GM18909 (cell line): Measurements from ENCODE around the gene BPIFA3.
"Not testable (repeated sequence)": the region's sequence is repeated elsewhere in the genome, so short reads cannot be mapped to it uniquely, and the experiment has no call there.

ENCODE experiments used
- ATAC-seq: cut with Tn5 transposase; IDR thresholded peaks from one replicate; pipeline ENCODE4 v1.9.1; 2021; ENCODE audit warnings: mild to moderate bottlenecking; ENCODE audit not compliant: unreplicated experiment, poor library complexity

The BPIFA3 gene

DNA sequence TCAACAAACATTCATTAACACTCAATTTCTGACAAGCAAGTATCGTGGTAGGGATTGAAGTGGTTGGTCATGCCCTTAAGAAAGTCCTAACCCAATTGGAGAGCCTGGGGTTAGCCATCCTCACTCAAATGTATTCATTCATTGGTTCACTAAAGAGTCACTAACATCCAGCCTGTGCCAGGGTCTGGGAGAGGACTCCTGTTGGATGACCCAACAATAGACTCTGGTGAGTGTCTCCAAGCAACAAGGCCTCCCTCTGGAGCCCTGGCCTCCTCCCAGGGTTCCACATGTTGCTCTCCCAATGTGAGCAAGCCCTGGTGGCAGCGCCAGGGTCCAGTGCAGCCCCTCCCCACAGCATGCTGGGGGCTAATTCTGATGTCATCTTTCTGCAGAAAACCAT lies at the start of gene BPIFA3:
BPIFA3 (plus strand) TSS at position 301 of the 400 bp plus-strand sequence. CDS start 185 bp downstream, outside the sequence.
- no peak for ATAC-seq

DNA sequence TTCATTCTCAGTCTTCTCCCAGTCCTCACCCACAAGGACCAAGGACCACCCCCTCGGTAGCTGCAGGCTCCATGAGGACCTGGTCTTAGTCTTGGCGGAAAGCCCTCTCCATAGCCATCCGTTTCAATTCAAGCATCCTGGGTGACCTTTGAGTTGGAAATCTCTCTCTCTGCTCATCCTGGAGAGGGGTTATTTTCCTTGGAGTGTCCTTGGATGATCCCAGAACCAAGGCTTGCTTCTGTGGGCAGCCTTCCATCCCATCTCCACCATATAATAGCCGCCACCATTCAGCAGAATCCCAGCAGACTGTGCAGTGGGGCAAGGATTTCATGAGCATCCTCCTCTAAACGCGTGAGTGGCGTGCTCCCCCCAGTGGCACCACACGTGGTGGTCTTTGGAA lies 49.3 kb upstream of the BPIFA3 start, which contains the start of gene BPIFA2:
BPIFA2 (plus strand) TSS at position 301 of the 400 bp plus-strand sequence. CDS start 987 bp downstream, outside the sequence.
- no peak for ATAC-seq

DNA sequence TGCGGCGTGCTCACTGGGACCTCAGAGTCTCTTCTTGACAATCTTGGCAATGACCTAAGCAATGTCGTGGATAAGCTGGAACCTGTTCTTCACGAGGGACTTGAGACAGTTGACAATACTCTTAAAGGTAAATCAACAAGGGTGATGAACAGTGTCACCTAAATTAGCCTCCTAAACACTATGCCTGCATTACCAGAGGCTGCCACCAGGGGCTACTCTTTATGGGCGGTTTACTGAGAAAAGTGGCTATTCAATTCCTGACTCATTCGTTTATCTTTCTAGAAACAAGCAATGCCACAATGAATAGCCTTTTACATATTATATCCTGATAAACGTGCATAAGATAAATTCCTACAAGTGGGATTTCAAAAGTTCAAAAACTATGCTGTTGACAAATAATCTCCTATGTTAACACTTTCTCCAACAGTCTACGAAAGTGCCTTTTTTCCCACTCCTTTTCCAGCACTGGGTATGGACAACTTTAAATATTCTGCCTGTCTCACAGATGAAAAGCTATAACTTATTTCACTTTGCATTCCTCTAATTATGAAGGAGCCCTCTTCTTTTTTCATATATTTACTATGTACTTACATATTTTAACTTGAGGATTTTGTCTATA lies 47.9 kb upstream of the BPIFA3 start:
- no peak for ATAC-seq

DNA sequence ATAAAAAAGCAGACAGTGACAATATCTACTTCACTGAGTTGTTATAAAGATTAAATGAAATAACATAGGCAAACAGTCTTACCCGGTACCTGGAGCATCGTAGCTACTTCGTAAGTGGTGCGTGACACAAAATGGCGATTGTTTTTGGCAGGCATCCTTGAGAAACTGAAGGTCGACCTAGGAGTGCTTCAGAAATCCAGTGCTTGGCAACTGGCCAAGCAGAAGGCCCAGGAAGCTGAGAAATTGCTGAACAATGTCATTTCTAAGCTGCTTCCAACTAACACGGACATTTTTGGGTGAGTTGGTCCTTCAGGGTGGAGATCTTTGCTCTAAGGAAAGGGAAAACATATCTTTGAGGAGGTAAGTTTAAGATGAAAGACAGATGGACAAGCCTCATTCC lies 44.4 kb upstream of the BPIFA3 start:
- no peak for ATAC-seq

DNA sequence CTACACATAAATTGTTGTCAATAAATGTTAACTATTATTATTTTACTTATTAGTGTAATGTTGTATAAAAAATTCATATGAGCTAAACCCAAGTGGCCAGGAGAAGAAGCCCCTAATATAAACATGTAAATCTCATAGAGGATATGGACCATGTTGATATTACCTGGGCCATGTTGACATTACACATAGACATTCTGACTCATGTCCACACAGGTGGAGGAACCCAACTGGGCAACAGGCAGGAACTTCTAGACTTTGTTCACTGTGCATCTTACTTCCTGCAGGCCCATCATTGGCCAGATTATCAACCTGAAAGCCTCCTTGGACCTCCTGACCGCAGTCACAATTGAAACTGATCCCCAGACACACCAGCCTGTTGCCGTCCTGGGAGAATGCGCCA lies 42.0 kb upstream of the BPIFA3 start:
- ATAC-seq = no peak

DNA sequence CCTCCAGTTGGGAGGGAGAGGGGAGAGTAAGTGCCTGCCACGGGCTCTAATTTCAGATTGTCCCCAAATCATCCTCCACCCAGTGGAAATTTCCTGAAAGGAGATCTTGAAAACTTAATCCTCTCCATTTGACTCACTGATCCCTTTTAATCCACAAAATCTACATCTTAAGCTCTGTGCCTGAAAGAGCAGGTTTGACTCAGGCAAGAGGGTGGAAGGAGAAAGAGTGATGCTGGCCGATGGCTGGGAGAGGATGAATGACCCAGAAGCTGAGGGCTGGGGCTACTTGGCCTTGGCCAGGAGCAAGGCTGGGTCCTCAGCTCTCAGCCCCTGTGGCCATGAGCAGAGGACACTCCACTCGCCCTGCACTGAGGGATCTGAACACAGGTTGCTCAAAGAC lies 41.1 kb upstream of the BPIFA3 start:
- no peak for ATAC-seq

DNA sequence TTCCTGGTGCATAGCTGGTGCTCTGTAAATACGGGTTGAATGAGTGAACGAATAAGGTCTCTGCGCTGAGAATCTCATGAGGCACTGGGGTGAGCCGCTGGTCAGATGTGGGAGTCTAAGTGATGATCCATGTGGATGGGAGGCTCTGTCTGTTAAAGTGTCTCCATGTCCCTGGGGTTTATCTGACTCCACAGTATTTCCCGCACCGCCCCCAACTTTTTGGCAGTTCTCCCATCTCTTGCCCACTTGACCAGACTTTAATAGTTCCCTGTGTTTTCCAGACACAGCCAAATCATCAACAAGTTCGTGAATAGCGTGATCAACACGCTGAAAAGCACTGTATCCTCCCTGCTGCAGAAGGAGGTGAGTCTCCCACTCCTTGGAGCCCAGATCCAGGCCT lies 39.3 kb upstream of the BPIFA3 start:
- ATAC-seq = no peak

DNA sequence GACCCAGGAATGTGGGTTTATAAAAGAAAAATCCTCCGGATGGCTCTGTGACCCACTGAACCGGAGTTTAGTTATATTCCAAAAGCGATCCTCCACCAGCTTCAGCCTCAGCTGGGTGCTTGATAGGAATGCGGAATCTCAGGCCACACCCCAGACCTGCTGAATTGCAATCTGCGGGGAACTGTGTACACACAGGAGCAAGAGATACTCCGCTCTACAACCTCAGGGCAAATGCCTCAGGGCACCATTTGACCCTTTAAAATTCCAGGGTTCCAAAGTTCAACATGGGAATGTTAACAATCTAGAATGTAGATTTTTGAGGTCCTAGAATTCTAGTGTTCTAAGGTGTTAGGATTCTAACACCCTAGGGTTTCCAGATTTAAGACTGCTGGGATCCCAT lies 38.4 kb upstream of the BPIFA3 start:
- no peak for ATAC-seq

DNA sequence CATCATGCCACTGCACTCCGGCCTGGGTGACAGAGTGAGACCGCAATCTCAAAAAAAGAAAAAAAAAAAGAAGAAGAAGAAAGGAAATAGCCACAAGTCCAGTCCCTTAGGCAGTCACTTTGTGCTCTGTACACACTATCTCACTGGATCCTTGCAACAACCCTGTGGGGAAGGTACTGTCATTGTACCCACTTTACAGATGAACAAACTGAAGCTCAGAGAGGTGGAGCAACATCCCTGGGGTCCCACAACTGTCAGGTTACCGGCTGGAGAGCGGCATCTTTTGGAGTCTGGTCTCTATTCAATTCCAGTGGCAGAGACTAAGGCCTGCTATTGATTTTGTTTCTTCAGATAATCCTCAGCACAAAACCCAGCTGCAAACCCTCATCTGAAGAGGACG lies 37.0 kb upstream of the BPIFA3 start:
- no peak for ATAC-seq

DNA sequence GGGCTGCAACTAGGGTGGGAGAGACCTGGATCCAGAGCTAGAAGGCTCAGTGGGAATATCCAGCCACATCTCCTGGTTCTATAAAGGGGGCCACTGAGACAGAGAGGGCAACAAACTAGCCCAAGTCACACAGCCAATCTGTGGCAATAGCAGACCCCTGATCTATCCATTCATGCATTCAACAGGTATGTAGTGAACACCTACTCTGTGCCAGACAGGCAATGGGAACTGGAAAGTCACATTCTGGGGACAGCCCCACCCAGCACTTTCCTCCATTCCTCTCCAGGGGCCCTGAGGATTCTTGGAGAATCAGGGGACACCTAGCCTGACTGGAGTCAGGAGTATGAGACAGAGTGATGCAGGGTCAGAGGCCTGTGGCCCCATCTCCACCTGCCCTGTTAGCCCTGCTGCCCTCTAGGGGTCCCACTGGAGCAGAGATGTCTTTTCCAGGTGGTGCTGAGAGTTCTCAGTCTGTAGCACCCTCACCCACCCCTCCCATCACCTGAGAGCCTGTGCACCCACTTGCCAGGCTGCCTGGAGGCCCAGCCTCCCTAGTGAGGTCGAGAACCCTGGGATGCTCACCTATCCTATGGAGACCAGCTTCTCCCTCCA lies 35.6 kb upstream of the BPIFA3 start:
- no peak for ATAC-seq

DNA sequence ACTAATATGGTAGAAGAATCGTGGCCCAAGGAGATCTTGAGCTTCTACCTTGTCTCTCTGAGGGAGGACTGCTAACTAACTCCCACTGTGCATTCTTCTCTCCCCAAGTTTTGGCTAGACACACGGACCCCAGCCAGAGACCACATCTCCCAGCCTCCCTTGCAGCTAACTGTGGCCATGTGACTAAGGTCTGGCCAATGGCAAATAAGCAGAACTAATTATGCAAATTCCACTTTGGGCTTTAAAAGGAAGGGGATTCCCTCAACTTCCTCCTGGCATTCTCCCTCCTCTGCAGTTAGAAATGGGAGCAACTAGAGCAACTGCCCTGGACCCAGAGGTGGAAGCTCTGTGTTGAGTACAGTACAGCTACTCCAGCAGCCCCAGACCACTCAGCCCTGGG lies 33.8 kb upstream of the BPIFA3 start:
- no peak for ATAC-seq

DNA sequence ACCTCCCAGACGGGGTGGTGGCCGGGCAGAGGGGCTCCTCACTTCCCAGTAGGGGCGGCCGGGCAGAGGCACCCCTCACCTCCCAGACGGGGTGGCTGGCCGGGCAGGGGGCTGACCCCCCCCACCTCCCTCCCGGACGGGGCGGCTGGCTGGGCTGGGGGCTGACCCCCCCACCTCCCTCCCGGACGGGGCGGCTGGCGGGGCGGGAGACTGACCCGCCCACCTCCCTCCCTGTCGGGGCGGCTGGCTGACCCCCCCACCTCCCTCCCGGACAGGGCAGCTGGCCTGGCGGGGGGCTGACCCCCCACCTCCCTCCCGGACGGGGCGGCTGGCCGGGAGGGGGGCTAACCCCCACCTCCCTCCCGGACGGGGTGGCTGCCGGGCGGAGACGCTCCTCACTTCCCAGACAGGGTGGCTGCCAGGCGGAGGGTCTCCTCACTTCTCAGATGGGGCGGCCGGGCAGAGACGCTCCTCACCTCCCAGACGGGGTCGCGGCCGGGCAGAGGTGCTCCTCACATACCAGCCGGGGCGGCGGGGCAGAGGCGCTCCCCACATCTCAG lies 32.0 kb upstream of the BPIFA3 start:
- not testable (repeated sequence) for ATAC-seq

DNA sequence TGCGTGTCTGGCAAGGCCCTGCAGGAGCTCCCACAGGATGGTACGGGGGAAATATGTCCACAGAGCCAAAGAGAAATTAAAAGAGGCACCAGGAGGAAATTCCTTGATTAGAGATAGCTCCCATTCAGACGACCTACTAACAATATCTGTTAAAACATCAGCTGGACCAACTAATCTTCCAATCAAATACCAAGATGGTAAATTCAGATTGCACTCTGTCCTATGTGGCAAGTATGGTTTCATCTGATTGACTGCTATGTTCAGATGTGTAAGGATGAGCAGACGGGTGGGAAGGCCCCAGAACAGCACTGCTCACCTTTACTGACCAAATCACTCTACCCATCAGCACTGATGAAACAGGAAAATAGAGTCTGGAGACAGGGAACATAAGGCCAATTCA lies 29.7 kb upstream of the BPIFA3 start:
- no peak for ATAC-seq

DNA sequence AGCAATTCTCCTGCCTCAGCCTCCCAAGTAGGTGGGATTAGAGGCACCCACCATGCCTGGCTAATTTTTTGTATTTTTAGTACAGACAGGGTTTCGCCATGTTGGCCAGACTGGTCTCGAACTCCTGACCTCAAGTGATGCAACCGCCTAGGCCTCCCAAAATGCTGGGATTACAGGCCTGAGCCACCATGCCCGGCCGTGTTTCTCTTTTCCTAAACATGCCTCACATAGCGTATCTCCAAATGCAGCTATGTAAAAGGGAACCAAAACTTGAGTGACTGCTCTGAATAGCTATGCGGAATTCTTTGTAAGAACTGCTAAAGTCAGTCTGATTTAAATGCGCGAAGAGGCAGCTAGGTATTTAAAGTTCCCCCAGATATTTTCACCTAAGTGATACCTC lies 28.7 kb upstream of the BPIFA3 start:
- ATAC-seq = no peak

DNA sequence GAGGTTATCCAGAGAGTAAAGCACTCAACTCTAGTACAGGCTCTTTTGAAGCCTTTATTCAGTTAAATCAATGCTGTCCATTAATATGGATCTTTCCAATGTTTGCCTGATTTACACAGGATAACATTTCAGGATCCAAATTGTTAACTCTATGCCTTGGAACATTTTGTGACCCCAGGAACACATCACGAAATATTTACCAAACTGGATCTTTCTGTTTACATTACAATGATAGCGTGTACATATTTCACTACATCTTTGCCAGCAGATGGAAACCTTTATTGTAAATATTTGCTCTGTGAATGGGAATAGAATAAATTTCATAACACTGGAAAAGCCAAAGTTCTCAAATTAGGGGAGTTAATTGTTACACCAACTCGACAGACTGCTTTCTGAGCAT lies 25.7 kb upstream of the BPIFA3 start:
- no peak for ATAC-seq

DNA sequence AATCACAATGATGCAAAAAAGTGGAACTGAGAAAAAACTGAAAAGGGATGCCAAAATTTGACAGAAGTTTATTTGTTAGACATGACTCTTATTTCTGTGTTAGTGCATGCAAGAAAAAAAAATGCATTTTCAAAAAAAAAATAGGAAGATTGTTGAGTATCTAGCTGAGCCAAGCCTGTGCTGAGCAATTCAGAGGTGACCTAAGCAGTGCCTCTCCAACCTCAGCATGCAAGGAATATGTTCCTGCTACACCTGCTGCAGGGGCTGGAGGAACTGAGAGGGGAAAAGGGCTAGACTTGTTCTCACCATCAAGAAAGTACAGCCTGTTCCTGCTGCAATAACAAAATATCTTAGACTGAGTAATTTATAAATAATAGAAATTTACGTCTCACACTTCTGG lies 25.2 kb upstream of the BPIFA3 start:
- ATAC-seq = no peak

DNA sequence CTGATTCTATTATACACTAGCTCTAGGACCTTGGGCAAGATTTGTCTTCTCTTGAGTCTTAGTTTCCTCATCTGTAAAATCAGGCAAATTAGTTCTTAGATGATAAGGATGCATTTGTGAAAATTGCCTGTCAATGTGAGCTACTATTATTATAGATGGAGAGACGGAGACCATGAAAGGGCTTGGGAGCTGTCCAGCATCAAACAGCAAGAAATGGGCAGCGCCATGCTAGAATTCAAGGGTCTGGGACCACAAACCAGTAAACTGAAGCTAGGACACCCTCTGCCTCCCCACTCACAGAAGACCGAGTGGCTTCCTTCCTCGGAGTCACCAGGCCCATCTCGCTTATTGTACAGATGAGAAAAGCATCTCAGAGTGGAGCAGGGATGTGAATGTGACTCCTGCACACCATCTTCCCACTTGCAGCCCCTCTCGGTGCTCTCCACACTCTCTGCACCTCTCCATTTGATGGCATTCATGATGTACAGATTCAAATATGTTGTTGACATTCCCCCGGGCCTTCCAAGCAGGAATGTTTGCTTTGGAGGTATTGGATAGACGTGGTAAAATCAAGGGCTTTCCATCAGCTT lies 24.1 kb upstream of the BPIFA3 start:
- ATAC-seq = no peak

DNA sequence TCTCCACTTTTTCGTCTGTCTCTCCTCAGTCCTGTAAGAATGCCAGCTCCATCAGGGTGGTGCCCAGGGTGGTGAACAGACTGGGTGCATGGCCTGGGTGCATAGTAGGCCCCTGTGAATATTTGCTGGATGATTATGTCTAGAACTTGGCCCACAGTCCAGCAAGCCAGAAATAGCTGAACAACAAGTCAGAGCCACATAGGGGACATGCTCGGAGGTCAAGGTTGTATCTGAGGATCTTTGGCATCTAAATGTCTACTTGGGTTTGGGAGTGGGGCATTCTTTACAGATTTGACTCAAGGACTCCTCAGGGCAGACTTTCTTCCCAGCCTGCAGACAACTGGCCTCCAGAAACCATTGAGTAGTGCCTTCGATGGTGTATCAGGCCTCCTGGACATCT lies 18.1 kb upstream of the BPIFA3 start:
- ATAC-seq = no peak

DNA sequence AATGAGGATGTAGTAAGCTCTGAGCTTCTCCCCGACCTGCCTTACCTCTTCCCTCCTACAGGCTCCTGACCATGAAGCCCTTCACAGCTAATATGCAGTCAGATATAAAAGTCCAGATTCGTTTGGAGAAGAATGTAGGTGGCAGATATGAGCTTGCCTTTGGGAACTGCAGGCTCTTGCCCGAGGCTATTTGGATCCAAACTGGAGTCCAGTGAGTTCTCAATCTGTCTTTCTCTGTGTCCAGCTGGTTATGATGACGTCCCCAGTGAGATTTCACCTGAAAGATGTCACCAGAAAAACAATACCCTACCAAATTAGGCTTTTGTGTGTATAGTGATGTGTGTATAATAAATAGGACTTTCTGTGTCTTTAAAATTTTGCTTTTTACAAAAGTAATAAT lies 14.7 kb upstream of the BPIFA3 start:
- ATAC-seq = no peak

DNA sequence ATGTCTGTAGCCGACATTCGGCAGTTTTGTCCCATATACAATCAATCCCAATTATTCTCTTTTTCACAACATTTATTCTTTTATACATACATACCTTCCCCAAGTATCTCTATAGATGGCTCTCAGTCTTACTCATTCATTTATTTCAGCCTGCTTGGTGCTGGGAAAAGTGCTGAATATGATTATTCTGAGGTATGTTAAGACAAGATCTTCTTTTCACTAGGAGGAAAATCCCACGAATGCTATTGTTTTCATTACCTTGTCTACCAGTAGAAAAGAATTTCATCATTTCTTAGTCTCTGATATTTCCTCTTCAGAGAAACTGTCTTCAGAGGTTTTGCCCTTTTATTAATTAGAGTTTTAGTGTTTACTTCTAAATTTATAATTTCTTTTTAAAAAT lies 13.7 kb upstream of the BPIFA3 start:
- ATAC-seq = no peak

DNA sequence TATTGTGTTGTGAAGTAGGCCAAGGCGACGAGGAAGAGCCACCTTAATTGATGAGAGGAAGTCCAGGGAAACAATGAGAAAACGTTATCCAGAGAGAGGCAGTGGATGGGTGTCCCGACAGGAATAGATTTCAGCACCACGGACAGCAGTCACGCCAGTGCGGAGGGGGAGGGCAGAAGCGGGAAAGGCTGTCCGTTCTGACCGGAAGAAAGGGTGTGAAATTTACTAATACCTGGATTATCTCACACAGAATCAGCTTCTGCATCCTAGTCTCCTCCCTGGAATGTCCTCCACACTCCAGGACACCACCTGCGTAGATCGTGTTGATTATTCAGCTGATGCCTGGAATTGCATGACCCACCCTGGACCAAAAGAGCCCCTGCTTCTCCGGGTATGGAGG lies 7.4 kb upstream of the BPIFA3 start:
- no peak for ATAC-seq

DNA sequence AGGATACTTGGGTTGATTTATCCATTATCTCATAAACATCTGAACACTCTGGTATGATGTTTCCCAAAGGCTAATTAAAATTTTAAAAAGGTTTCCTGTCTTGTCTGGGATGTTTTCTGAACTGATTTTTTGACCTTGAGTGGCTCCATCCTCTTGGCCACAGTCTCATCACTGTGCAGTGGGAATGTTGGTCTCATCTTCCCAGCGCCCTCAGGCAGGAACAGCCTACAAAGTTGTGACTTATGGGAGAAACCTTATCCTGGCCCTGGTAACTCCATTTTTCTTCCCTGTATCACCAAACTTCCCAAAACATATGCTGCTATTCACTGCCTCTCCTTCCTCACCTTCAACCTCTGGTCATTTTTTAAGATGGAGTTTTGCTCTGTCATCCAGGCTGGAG lies 6.8 kb upstream of the BPIFA3 start:
- ATAC-seq = no peak
